ENCODE results near the gene KSR2.
A peak's percentile ranks its signal among the peaks of the same experiment; 100 is the strongest.

Gene KSR2

DNA sequence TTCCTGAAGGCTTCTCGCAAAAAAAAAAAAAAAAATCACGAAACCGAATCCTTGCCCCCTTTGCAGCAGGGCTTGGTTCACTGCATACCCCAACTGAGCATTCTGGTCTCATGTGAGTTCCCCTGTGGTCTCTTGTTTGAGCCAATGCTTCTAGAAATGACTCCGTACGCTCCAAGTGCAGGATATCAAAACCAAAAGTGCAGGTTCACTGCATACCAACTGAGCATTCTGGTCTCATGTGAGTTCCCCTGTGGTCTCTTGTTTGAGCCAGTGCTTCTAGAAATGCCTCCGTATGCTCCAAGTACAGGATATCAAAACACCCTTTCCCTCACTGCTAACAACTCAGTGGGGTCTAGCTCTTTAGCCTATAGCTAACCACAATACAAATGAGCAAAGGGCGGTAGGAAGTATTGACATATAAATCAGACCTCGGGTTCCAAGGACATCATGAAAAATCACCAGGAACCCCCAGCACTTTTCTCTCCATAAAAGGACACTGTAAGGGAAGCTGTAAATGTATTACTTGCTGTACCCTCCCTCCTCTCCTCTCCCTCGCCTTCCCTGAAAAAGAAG, 401.1 kb downstream of the KSR2 start:
- H3K4me3 ChIP-seq (ENCODE audit: low read depth, low read length): no peak overlapping the region
- TF ChIP-seq, protein P1, sequence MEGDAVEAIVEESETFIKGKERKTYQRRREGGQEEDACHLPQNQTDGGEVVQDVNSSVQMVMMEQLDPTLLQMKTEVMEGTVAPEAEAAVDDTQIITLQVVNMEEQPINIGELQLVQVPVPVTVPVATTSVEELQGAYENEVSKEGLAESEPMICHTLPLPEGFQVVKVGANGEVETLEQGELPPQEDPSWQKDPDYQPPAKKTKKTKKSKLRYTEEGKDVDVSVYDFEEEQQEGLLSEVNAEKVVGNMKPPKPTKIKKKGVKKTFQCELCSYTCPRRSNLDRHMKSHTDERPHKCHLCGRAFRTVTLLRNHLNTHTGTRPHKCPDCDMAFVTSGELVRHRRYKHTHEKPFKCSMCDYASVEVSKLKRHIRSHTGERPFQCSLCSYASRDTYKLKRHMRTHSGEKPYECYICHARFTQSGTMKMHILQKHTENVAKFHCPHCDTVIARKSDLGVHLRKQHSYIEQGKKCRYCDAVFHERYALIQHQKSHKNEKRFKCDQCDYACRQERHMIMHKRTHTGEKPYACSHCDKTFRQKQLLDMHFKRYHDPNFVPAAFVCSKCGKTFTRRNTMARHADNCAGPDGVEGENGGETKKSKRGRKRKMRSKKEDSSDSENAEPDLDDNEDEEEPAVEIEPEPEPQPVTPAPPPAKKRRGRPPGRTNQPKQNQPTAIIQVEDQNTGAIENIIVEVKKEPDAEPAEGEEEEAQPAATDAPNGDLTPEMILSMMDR (IDR thresholded peaks at IDR 0.05; ENCODE audit: low read depth, low read length): no peak
- DNase-seq (ENCODE audit: low read depth, low spot score): no peak
- in situ Hi-C loops (cut with HindIII; ENCODE audit: low sequenced_read_pairs): no loop called here

DNA sequence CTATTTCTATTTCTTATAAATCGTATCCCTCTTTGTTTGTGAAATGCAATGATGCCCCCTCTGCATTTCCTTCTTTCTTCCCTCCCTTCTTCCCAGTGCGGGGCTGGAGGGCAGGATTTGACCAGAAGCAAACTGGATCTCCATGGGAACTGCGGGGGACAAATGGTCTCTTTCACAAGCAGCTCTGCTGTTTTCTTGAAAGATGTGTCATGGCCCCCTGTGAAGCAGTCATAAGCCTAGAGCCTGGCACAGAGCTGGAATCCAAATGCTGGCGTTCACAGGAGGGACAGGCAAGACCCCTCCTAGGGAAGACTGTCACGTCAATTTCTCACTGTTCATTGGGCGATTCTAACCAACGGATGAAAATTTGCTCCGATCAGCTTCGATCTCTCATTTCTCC, 403.9 kb downstream of the KSR2 start:
- no peak overlapping the region for H3K4me3 ChIP-seq (ENCODE audit: low read depth, low read length)
- in situ Hi-C loops (cut with HindIII; ENCODE audit: low sequenced_read_pairs): no loop called here
- TF ChIP-seq, protein P1 (IDR thresholded peaks at IDR 0.05; ENCODE audit: low read depth, low read length): no peak
- DNase-seq (ENCODE audit: low read depth, low spot score): peak; percentile 19

DNA sequence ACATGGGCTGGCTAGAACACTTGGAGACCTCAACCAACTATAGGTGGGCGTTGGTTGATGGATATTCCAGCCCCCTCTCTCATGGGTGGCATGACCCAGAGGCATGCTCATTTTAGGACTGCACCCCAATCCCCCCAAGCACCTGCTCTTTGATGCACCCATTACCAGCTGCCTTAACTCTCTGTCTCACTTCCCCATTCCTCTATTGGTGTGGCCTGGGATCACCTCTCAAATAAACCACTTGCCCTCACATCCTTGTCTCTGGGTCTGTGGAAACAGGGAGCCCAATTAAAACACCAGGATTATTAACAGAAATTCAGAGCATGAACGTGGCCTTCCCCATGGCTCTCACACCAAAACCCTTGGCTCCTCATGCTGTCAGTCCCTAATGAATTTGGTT, 405.1 kb downstream of the KSR2 start:
- in situ Hi-C loops (cut with HindIII; ENCODE audit: low sequenced_read_pairs): no loop called here
- no peak overlapping the region for H3K4me3 ChIP-seq (ENCODE audit: low read depth, low read length)
- DNase-seq (ENCODE audit: low read depth, low spot score): no peak
- TF ChIP-seq, protein P1 (IDR thresholded peaks at IDR 0.05; ENCODE audit: low read depth, low read length): no peak

DNA sequence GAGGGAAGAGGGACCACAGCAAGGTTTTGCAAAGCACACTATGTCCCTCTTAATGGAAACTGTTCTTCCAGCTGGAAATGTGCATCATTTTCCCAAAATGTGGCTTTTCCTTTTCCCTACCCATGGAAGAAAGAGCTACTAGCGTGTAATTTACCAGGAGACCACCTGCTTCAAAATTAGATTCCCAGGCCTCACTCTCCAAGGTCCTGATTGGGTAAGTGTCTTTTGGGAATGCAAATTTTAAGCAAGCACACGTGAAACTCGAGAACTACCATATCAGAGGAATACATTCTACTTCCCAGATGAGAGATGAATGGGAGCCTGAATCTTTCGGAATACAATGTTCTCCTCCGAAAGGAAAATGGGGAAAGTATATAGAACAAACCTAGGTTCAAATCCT, 405.8 kb downstream of the KSR2 start:
- in situ Hi-C loops (cut with HindIII; ENCODE audit: low sequenced_read_pairs): no loop called here
- no peak for DNase-seq (ENCODE audit: low read depth, low spot score)
- H3K4me3 ChIP-seq (ENCODE audit: low read depth, low read length): no peak overlapping the region
- TF ChIP-seq, protein P1 (IDR thresholded peaks at IDR 0.05; ENCODE audit: low read depth, low read length): no peak

DNA sequence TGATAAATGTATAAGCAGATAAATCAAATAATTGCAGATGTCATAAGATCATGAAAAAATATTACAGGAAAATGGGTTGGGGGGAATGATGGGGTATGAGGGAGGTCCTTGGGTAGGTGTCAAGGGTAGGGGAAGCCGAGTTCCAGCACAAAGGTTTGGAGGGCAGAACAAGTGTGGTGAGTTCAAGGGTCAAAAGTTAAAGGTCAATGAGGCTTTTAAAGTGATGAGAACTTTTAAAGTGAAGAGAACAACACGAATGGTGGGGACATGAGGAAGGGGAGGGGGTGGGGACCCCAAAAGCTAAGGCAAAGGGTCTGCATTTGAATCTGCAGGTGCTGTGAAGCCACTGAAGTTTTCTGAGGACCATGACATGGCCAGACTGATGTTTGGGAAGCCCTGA, 406.8 kb downstream of the KSR2 start:
- TF ChIP-seq, protein P1 (IDR thresholded peaks at IDR 0.05; ENCODE audit: low read depth, low read length): no peak
- no peak overlapping the region for H3K4me3 ChIP-seq (ENCODE audit: low read depth, low read length)
- no peak for DNase-seq (ENCODE audit: low read depth, low spot score)
- in situ Hi-C loops (cut with HindIII; ENCODE audit: low sequenced_read_pairs): no loop called here

DNA sequence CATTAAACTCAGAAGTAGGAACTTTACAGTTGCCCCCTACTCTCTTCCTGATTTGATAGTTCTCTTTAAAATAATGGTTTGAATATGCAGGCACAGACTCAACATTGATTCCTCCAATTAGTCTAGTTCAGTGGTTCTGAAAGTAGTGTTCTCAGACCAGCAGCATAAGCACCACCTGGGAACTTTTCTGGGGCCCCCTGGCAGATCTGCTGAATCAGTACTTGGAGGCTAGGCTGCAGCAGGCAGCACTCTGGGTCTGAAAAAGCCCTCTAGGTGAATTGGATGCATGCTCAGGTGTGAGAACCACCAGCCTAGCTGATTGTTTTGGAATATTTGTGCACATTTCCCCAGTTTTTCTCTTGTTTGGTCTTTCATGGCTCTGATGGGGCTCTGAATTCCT, 408.8 kb downstream of the KSR2 start:
- in situ Hi-C loops (cut with HindIII; ENCODE audit: low sequenced_read_pairs): no loop called here
- H3K4me3 ChIP-seq (ENCODE audit: low read depth, low read length): no peak overlapping the region
- TF ChIP-seq, protein P1 (IDR thresholded peaks at IDR 0.05; ENCODE audit: low read depth, low read length): no peak
- no peak for DNase-seq (ENCODE audit: low read depth, low spot score)

DNA sequence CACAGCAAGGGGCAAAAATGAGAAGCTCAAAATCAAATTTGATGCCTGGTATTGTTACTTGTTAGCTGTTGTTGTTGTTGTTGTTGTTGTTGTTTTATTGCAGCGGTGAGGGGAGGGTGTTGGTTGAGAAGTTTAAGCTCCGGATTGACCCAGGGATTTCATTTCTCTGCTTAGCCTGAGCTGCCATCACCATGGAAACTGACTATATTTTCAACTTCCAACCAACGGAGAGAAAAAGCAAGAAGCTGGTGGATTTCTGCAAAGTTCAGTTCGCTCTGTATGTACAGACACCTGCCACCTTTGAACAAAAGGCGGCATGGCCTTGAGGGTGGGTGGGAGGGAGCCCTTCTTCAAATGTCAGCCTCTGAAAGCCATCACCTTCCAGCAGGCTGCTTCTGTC, 412.9 kb downstream of the KSR2 start:
- no peak overlapping the region for H3K4me3 ChIP-seq (ENCODE audit: low read depth, low read length)
- TF ChIP-seq, protein P1 (IDR thresholded peaks at IDR 0.05; ENCODE audit: low read depth, low read length): no peak
- in situ Hi-C loops (cut with HindIII; ENCODE audit: low sequenced_read_pairs): no loop called here
- DNase-seq (ENCODE audit: low read depth, low spot score): no peak

Data from astrocyte of the spinal cord (primary cell).